GM12874 (cell line): ENCODE data around the gene ARFIP1.

ENCODE experiments used
- CTCF ChIP-seq: IDR thresholded peaks from 2 replicates; pipeline ENCODE4 v1.5.1; 2011; ENCODE audit warnings: low read depth, mild to moderate bottlenecking, control low read depth, low read length, moderate library complexity; ENCODE audit not compliant: insufficient read depth

ARFIP1 gene

GRCh38 chr4:152917543-152918395 is 138.0 kb downstream of the ARFIP1 start:
- TF ChIP-seq CTCF, result no peak

GRCh38 chr4:152919826-152920225 is 140.1 kb downstream of the ARFIP1 start:
- no peak for TF ChIP-seq CTCF

GRCh38 chr4:152920768-152921167 is 141.0 kb downstream of the ARFIP1 start:
- no peak for TF ChIP-seq CTCF

- no peak for TF ChIP-seq CTCF
These were observed 141.5 kb downstream of the ARFIP1 start for GRCh38 chr4:152921284-152921683.

GRCh38 chr4:152925851-152926250 is 146.1 kb downstream of the ARFIP1 start:
- no peak for TF ChIP-seq CTCF

GRCh38 chr4:152926959-152927358 is 147.2 kb downstream of the ARFIP1 start:
- no peak for TF ChIP-seq CTCF

- no peak for TF ChIP-seq CTCF
These were observed 148.0 kb downstream of the ARFIP1 start for GRCh38 chr4:152927737-152928136.
